ENCODE data around the gene TRIM50.
"Not testable (repeated sequence)": the region's sequence is repeated elsewhere in the genome, so short reads cannot be mapped to it uniquely, and the experiment has no call there.

The TRIM50 gene

GRCh38 chr7:73327922-73328321, at the start of gene TRIM50, which contains the start of gene FKBP6:
Gene TRIM50, minus strand, starts transcription at chr7:73328082. Its CDS starts 3,295 bp downstream, at chr7:73324787.
Gene FKBP6, plus strand, starts transcription at chr7:73328161. Its CDS starts 268 bp downstream, at chr7:73328429.
- not testable (repeated sequence) for DNase-seq

GRCh38 chr7:73376671-73377412, 49.0 kb upstream of the TRIM50 start:
- DNase-seq = no peak

- DNase-seq = not testable (repeated sequence)
These were observed 48.4 kb upstream of the TRIM50 start for GRCh38 chr7:73376262-73376661.

GRCh38 chr7:73373741-73374140, 45.9 kb upstream of the TRIM50 start:
- no peak for DNase-seq

- DNase-seq = no peak
These were observed 41.7 kb upstream of the TRIM50 start for GRCh38 chr7:73369622-73370021.

- no peak for DNase-seq
These were observed 41.1 kb upstream of the TRIM50 start for GRCh38 chr7:73369009-73369408.

GRCh38 chr7:73366990-73367389, 39.1 kb upstream of the TRIM50 start:
- DNase-seq = peak; percentile 57

GRCh38 chr7:73366127-73366526, 38.2 kb upstream of the TRIM50 start:
- no peak for DNase-seq

- peak; percentile 85 for DNase-seq
These were observed 36.3 kb upstream of the TRIM50 start for GRCh38 chr7:73364006-73364728.

- no peak for DNase-seq
These were observed 35.5 kb upstream of the TRIM50 start for GRCh38 chr7:73363225-73364005.

GRCh38 chr7:73360590-73360989, 32.7 kb upstream of the TRIM50 start:
- DNase-seq = not testable (repeated sequence)

- no peak for DNase-seq
These were observed 32.0 kb upstream of the TRIM50 start for GRCh38 chr7:73359746-73360375.

- no peak for DNase-seq
These were observed 31.4 kb upstream of the TRIM50 start for GRCh38 chr7:73359306-73359705.

GRCh38 chr7:73358590-73359275, 30.9 kb upstream of the TRIM50 start:
- no peak for DNase-seq

GRCh38 chr7:73356159-73356558, 28.3 kb upstream of the TRIM50 start:
- DNase-seq = no peak

- DNase-seq = no peak
These were observed 26.9 kb upstream of the TRIM50 start for GRCh38 chr7:73354821-73355220.

- DNase-seq = no peak
These were observed 26.3 kb upstream of the TRIM50 start for GRCh38 chr7:73354196-73354595.

GRCh38 chr7:73353243-73353642, 25.4 kb upstream of the TRIM50 start:
- no peak for DNase-seq

- no peak for DNase-seq
These were observed 24.9 kb upstream of the TRIM50 start for GRCh38 chr7:73352784-73353183.

- no peak for DNase-seq
These were observed 23.7 kb upstream of the TRIM50 start for GRCh38 chr7:73351447-73352167.

- DNase-seq = no peak
These were observed 22.6 kb upstream of the TRIM50 start for GRCh38 chr7:73350306-73351068.

All from NCI-H1092 treated with DMSO at 0.1 percent for 48 hours (cell line).